ENCODE measurements around the gene ENG.

The ENG gene

GRCh38 chr9:127867356-127868277 is 13.2 kb upstream of the ENG start:
- in situ Hi-C loops (cut with MboI; ENCODE audit: low sequenced_read_pairs) = loop anchor here (10.0 kb wide), 1 partner anchor 273 kb away; no protein-coding TSS in a partner anchor

- in situ Hi-C loops (cut with MboI; ENCODE audit: low sequenced_read_pairs) = loop anchor here (10.0 kb wide), 1 partner anchor 272 kb away; no protein-coding TSS in a partner anchor
These were observed 12.1 kb upstream of the ENG start for GRCh38 chr9:127866535-127866934.

DNA sequence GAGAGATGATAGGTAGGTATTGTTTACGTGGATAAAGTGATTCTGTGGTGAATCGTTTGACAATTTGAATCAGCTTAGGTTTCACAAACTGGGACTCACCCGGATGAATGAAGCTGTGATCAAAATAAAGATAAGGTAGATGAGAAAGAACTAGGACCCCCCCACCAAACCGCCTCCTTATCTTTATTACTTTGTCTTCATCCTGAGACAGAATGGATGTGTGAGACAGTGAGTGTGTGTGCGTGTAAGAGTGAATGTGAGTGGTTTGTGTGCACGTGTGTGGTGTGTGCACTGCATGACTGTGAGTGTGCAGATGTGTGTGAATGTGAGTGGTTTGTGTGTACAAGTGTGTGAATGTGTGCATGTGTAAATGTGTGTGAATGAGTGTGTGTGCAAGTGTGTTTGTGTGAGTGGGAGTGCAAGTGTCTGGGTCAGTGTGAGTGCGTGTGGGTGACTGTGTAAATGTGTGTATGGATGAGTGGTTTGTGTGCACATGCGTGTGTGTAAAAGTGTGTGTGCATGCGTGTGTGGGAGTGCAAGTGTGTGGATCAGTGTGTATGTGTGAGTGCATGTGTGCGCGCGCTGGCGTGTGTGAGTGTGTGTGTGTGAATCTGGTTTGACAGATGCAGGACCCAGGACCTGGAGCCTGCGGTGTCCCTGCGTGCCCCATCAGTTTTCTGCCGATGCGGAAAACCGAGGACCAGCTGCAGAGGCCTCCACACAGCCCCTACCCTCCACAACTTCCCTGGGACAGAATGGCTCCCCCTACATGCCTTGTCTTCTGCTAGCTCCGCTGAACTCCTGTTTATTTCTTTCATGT is 11.4 kb upstream of the ENG start:
- in situ Hi-C loops (cut with MboI; ENCODE audit: low sequenced_read_pairs) = loop anchor here (10.0 kb wide), 1 partner anchor 271 kb away; no protein-coding TSS in a partner anchor

- in situ Hi-C loops (cut with MboI; ENCODE audit: low sequenced_read_pairs) = loop anchor here (10.0 kb wide), 1 partner anchor 268 kb away; no protein-coding TSS in a partner anchor
These were observed 8.7 kb upstream of the ENG start for GRCh38 chr9:127863191-127863621.

DNA sequence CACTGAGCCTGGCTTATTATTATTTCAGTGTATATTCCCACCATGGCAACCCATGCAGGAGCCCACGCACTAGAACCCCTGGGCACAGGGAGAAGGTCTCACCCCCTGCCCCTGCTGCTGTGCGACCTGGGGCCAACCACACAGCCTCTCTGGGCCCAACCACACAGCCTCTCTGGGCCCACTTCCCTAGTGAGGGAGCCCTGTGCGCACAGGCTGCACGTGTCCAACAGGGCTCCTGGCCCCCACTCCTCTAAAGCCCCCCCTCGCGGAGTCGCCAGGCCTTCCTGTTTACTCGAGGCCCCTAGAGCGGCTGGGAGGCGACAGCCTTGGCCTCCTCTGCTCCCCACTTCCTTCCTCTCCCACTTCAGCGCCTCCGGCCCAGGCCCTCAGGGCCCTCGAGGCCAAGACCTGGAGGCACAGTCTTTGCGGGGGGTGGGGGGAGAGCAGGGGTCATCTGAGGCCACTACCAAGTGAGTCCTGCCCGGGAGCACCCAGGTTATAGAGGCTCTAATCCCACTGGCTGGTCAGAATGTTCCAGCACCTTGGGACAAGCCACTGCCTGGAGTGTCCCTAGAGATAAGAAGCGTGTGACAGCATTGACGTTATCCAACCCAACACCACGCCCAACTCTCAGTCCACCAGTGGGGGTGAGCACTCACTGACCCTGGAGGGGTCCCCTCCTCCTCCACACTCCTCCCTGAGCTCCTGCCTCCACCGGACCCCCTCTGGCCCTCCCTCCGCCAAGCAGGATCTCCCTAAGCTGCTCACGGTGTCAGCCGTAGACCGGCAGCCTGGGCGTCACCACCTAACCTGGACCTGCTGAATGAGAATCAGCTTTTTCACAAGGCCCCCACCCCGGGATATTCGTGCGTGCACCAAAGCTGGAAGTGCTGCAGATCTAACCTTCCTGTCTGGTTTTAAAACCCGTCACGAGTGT is 7.9 kb upstream of the ENG start:
- in situ Hi-C loops (cut with MboI; ENCODE audit: low sequenced_read_pairs) = loop anchor here (10.0 kb wide), 1 partner anchor 268 kb away; no protein-coding TSS in a partner anchor

DNA sequence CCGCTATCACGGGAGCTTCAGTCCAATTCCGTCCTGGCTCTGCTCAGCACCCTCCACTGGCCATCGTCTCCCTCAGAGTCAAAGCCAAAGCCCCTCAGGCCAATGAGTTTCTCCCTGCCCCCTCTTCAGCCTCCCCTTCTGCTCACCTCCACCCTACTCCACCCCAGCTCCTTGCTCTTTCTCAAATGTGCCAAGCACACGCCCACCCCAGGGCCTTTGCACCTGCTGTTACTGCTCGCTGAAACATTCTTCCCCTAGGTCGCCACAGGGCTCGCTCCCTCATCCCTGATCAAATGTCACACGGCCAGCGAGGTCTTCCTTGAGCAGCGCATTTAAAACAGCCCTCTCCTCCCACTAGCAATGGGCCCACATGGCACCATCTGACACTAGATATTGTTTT is 6.3 kb upstream of the ENG start:
- in situ Hi-C loops (cut with MboI; ENCODE audit: low sequenced_read_pairs) = loop anchor here (10.0 kb wide), 1 partner anchor 266 kb away; no protein-coding TSS in a partner anchor

- in situ Hi-C loops (cut with MboI; ENCODE audit: low sequenced_read_pairs) = loop anchor here (10.0 kb wide), 1 partner anchor 265 kb away; no protein-coding TSS in a partner anchor
These were observed 5.8 kb upstream of the ENG start for GRCh38 chr9:127860260-127860659.

DNA sequence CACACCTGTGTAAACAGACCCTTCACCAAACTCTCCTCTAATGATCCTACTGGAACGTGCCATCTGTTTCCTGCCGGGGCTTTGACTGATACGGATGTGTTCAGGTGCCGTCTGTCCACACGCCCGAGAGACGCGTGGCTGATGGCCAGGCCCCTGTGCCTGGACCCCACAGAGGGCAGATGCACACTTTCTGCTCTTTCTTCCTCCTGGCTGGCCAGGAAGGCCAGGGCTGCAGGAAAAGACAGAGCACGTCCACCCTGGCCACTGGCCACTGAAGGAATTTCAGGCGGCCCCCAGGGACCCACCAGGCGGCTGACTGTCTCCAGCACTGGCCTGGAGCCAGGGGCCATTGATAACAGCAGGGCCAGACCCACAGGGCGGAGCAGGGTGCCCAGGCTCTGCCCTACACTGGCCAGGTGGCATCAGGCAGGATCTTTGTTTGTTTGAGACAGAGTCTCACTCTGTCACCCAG is 3.6 kb upstream of the ENG start:
- in situ Hi-C loops (cut with MboI; ENCODE audit: low sequenced_read_pairs) = no loop called here

DNA sequence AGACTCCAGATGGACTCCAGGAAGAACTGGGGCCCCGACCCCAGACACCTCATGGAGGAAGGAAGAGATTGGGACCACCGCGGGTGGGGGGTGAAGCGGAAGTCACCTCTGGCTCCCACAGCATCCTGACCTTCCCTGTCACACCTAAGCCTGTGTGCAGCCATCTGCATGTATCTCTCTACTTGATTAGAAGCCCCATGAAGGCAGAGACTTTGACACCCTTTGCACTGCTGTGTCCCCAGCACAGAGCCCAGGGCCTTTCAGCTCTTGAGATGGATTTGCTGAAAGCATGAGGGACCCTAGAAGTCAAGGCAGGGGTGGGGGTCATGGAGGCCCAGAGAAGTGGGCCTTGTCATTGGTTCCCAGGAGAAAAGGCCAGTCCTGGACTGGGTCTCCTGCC is 2.8 kb upstream of the ENG start:
- in situ Hi-C loops (cut with MboI; ENCODE audit: low sequenced_read_pairs) = no loop called here

DNA sequence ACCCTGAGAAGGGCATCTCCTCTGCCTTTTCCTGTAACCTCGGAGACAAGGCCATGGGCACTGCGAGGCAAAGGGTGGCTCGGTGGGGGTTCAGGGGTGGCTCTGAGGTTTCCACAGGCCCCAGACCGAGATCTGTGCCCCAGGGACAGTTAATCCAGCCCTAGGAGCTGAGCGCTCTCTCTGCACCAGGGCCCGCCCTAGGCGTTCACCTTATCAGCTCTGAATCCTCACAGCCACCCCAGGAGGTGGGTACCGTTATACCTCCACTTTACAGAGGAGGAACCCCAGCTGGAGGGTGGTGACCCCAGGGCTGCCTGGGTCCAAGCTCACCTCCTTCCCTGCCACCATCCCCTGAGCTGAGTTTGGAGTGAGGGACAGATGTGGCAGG is 2.3 kb upstream of the ENG start:
- in situ Hi-C loops (cut with MboI; ENCODE audit: low sequenced_read_pairs) = no loop called here

GRCh38 chr9:127856094-127856728 is 1.8 kb upstream of the ENG start:
- in situ Hi-C loops (cut with MboI; ENCODE audit: low sequenced_read_pairs) = no loop called here

DNA sequence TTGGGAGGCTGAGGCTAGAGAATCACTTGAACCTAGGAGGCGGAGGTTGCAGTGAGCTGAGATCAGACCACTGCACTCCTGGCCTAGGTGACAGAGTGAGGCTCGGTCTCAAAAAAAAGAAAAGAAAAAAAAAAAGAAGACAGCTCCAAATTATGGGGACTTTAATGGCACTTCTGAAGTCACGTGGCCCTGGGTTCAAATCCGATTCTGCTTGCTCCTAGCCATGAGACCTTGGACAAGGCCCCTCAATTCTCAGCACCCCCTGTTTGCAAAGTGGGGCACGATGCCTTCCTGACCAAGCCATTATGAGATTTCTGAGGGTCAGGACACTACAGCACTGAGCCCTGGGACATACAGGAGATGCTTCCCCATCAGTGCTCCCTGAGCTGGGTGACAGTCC is 1.1 kb upstream of the ENG start:
- in situ Hi-C loops (cut with MboI; ENCODE audit: low sequenced_read_pairs) = no loop called here

DNA sequence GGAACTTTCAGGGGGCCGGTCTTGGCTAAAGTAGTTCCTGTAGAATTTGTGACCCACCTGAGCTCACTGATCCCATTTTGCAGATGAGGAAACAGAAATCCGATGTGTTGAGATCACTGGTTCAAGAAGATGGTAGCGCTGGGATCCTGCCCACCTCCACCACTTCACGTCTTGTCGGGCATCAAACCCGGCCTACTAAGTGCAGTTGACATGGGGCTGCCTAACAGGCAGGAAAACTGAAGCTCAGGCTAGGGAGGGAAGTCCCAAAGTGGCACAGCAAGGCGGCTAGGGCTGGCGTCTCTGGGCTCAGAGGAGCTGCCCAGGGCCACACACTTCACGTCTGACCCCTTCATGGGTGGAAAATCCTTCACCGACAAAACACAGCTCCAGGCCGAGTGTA is 502 bp upstream of the ENG start:
- in situ Hi-C loops (cut with MboI; ENCODE audit: low sequenced_read_pairs) = no loop called here

- in situ Hi-C loops (cut with MboI; ENCODE audit: low sequenced_read_pairs) = no loop called here
These were observed 910 bp downstream of the ENG start for GRCh38 chr9:127853312-127854183.

- in situ Hi-C loops (cut with MboI; ENCODE audit: low sequenced_read_pairs) = no loop called here
These were observed 1.6 kb downstream of the ENG start for GRCh38 chr9:127852829-127853228.

DNA sequence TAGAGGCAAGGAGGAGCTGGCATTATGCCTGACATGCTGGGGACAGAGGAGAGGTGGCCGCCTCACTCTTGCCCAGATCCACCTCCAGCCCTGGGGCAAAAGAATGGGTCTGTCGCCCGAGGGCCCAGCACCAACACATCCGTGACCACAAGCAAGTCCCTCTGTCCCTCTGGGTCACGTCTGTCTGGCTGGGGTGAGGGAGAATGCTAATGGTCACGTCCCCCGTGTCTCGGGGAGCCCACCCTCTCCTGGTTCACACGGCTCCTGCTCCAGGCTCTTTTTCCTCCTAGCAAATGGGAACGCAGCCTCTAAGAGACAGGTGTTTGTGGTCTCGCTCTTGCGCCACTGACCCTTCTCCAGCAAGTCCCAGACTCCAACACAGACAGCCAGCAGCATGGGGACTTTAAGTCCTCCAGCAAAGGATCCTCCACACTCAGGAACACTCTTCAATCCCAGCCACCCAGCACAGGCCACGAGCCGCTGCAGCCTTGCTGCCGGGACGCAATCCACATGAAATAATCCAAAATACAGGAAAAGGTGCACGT is 4.1 kb downstream of the ENG start:
- in situ Hi-C loops (cut with MboI; ENCODE audit: low sequenced_read_pairs) = no loop called here

GRCh38 chr9:127848756-127849504 is 5.5 kb downstream of the ENG start:
- in situ Hi-C loops (cut with MboI; ENCODE audit: low sequenced_read_pairs) = no loop called here

All from HL-60/S4 (cell line).